GM12878 (cell line): Measurements from ENCODE around the gene TMEM140. TPM values are rescaled to one million over a fixed set of nuclear protein-coding genes. Genes with fewer than 3 reads are reported as not detected.
A peak's percentile ranks its signal among the peaks of the same experiment; 100 is the strongest.

Source experiments
- ATAC-seq: fragments of 200-7000 bp; cut with Tn5 transposase; 3 replicates; pipeline ENCODE4 v1.9.1; 2020; ENCODE audit warnings: mild to moderate bottlenecking, moderate library complexity
- BruUV-seq: library from RNA; stranded (reverse); fragments of 400-500 nt; replicated peaks from 2 replicates; lab custom pipeline; 2021; lab: Mats Ljungman, UMichigan
- CTCF ChIA-PET: fragments of 300-600 bp; sonication (Branson Sonifier 250); formaldehyde crosslinking; extraction: SDS; loops from one replicate; lab custom pipeline; 2021; ENCODE audit warnings: inconsistent platforms; lab: Yijun Ruan, JAX
- POLR2A ChIA-PET: fragments of 350-600 bp; formaldehyde crosslinking; extraction: SDS; loops from one replicate; lab custom pipeline; 2021; ENCODE audit warnings: inconsistent platforms; lab: Charles Lee
- RAD21 ChIA-PET: fragments of 300-600 bp; sonication (Branson Sonifier 250); formaldehyde crosslinking; loops from one replicate; lab custom pipeline; 2023; ENCODE audit warnings: antibody characterized with exemption; ENCODE audit not compliant: unreplicated experiment; lab: Charles Lee
- SMC1A ChIA-PET: fragments of 300-600 bp; sonication (Branson Sonifier 250); formaldehyde crosslinking; loops from one replicate; lab custom pipeline; 2023; ENCODE audit not compliant: unreplicated experiment, uncharacterized antibody; lab: Charles Lee
- DNase-seq: peaks from one replicate; pipeline ENCODE4 v3.0.0-alpha.2; 2011; ENCODE audit warnings: low read depth, low spot score
- FAIRE-seq: peaks from 3 replicates; lab custom pipeline; 2011; peaks lifted over from hg19 to GRCh38; lab: Jason Lieb, UNC
- H2AFZ ChIP-seq: 2 replicates; pipeline ENCODE4 v1.6.0; 2011; ENCODE audit warnings: low read depth, low read length, control low read depth; ENCODE audit not compliant: control insufficient read depth
- H3K27ac ChIP-seq: 2 replicates; pipeline ENCODE4 v1.5.1; 2011; ENCODE audit warnings: control low read depth; ENCODE audit not compliant: control insufficient read depth, insufficient read depth
- H3K27me3 ChIP-seq, 2 experiments: replicated peaks in 1 of 2; 2 replicates each; pipeline versions ENCODE4 v1.6.0 to v1.6.1; 2011; ENCODE audit warnings: low read length in 1 of 2; ENCODE audit not compliant: control insufficient read depth in 2 of 2, insufficient read depth in 2 of 2
- H3K36me3 ChIP-seq, 2 experiments: 2 replicates each; pipeline ENCODE4 v1.5.1; 2011; ENCODE audit warnings: low read length in 1 of 2; ENCODE audit not compliant: control insufficient read depth in 2 of 2, insufficient read depth in 2 of 2
- H3K4me1 ChIP-seq: 2 replicates; pipeline ENCODE4 v1.6.1; 2011; ENCODE audit warnings: mild to moderate bottlenecking, low read length, moderate library complexity, mixed read lengths; ENCODE audit not compliant: control insufficient read depth, insufficient read depth
- H3K4me2 ChIP-seq: 2 replicates; pipeline ENCODE4 v1.6.0; 2011; ENCODE audit warnings: control low read depth; ENCODE audit not compliant: control insufficient read depth, insufficient read depth
- H3K4me3 ChIP-seq: fragments of 200-600 bp; sonication (generic); 2 replicates; pipeline ENCODE4 v1.5.1; 2016
- H3K79me2 ChIP-seq: 2 replicates; pipeline ENCODE4 v1.6.0; 2011; ENCODE audit warnings: low read length; ENCODE audit not compliant: control insufficient read depth, insufficient read depth
- H3K9ac ChIP-seq: 2 replicates; pipeline ENCODE4 v1.8.0; 2011; ENCODE audit warnings: low read length, control low read depth, mixed read lengths; ENCODE audit not compliant: control insufficient read depth, insufficient read depth
- H3K9me3 ChIP-seq: replicated peaks from 3 replicates; pipeline ENCODE4 v1.5.1; 2011; ENCODE audit warnings: mild to moderate bottlenecking, low read length; ENCODE audit not compliant: control insufficient read depth, insufficient read depth
- H4K20me1 ChIP-seq: 2 replicates; pipeline ENCODE4 v1.6.0; 2011; ENCODE audit not compliant: control insufficient read depth, insufficient read depth
- NFYA ChIP-seq: IDR thresholded peaks from 2 replicates; pipeline ENCODE4 v1.6.1; 2011; ENCODE audit warnings: low read depth, mild to moderate bottlenecking, low read length, improper control_type of control experiment, borderline replicate concordance
- WGBS: methylation state at CpG from one replicate; pipeline ENCODE4 v1.1.6; 2016; ENCODE audit warnings: low lambda C conversion rate; ENCODE audit not compliant: insufficient replicate concordance, insufficient coverage; ENCODE audit errors: missing lambda C conversion rate; 5-methylcytosine and 5-hydroxymethylcytosine counted together
- in situ Hi-C: fragments of 300-500 bp; cut with MboI; formaldehyde crosslinking; loops from 9 replicates; pipeline ENCODE4 v1.14.3; 2018; ENCODE audit warnings: mixed read lengths
- intact Hi-C: fragments of 100-400 bp; cut with micrococcal nuclease; formaldehyde crosslinking; loops from one replicate; pipeline ENCODE4 v1.14.2; 2022; ENCODE audit not compliant: unreplicated experiment
- polyA plus RNA-seq, 11 experiments: library from polyadenylated mRNA; depleted of rRNA in 4 of 11; unstranded in 6 of 11; stranded (reverse) in 5 of 11; fragments of >200 nt; fragmentation: Nextera tagmentation in 4 of 11; fragmentation: Illumina TruSeq in 1 of 11; extraction: Ambion mirVana in 4 of 11; extraction: Trizol in 1 of 11; gene quantifications; 1 replicate in 1 of 11; 2 replicates in 10 of 11; pipeline versions ENCODE4 v1.2.1 to v1.2.3, GENCODE V29; 2011 to 2016; ENCODE audit warnings: inconsistent platforms in 2 of 11, missing spikeins in 2 of 11, low read depth in 1 of 11
- total RNA-seq, 4 experiments: library from RNA; depleted of rRNA in 3 of 4; stranded (reverse); fragments of >200 nt in 3 of 4; fragmentation: Illumina TruSeq in 1 of 4; extraction: Trizol in 1 of 4; gene quantifications; 2 replicates each; pipeline versions ENCODE4 v1.2.1 to v1.2.3, GENCODE V29; 2013 to 2021
- TF ChIP-seq, protein P1 (sequence below): IDR thresholded peaks from 2 replicates; pipeline ENCODE4 v1.6.1; 2011; ENCODE audit warnings: mild to moderate bottlenecking, low read depth, low read length, moderate library complexity; ENCODE audit not compliant: insufficient replicate concordance
- TF ChIP-seq, protein P2 (sequence below): fragments of 450-650 bp; IDR thresholded peaks from 2 replicates; pipeline ENCODE4 v1.6.1; 2017; ENCODE audit warnings: borderline replicate concordance

The TMEM140 gene
- total and polyA plus RNA-seq, 10 of the 15 experiments (the other 5 are each of a cell fraction or from before 2014, with no cell fraction given), result 0.85 to 20.7 (median 3.3) TPM

DNA sequence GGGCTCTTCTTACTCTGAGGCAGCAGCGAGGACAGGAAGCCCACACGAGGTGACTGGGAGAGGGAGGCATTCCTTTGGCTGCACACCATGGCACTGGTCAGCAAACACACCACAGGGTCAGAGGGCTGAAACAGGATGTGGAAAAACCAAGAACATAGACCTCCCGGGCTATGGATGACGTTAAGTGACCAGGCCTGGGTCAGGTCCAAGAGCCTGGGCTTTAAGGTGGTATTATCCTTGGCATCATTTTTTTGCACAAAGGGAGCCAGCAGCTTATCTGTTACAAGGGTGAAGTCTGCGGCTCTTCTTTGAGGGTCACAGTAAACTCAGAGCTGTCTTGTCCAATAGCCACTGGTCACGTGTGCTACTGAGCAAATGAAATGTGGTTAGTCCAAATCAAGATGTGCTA, 56.5 kb downstream of the TMEM140 start:
- Histone ChIP-seq H3K4me2 (peak overlapping the region; percentile 27; the same call in 1 of the 2 replicates), H3K36me3 (peaks cover 7 to 42% of the 10 kb centered on the region in 2 experiments; a peak in 3 of 4 replicates), H3K27ac (0 out of 2 replicates have a peak overlapping the region, but pooled peaks have one; percentile 37), H3K9ac (no peak overlapping the region), H3K27me3 (no peaks in the 10 kb centered on the region), H3K79me2 (peaks cover 64% of the 10 kb centered on the region), H4K20me1 (no peaks in the 10 kb centered on the region), H3K4me1 (peaks cover 40% of the 10 kb centered on the region), H3K9me3 (no peaks in the 10 kb centered on the region), H3K4me3 (no peak overlapping the region), H2AFZ (no peak overlapping the region)
- ChIA-PET RAD21 (interaction anchor here (0.7 to 11.2 kb wide), 4 partner anchors 15 to 131 kb away, joined by 3 to 230 read pairs (median 78); partner anchors contain the start of gene CYREN), SMC1A (interaction anchor here (0.7 to 10.8 kb wide), 9 partner anchors 10 to 217 kb away, joined by 3 to 251 read pairs (median 6); partner anchors contain the start of gene CYREN), CTCF (interaction anchor here (0.8 to 10.4 kb wide), 7 partner anchors 9 to 304 kb away, joined by 3 to 109 read pairs (median 4); partner anchors contain the start of gene CYREN), POLR2A (interaction anchor here (0.6 to 10.8 kb wide), 7 partner anchors 8 to 783 kb away, joined by 3 to 299 read pairs (median 5); partner anchors contain the start of gene CYREN)
- DNase-seq (no peak), FAIRE-seq (no peak), ATAC-seq (no peak)
- in situ Hi-C loops (no loop called here), intact Hi-C loops (no loop called here)
- TF ChIP-seq NFYA, result no peak
- TF ChIP-seq, protein P1, sequence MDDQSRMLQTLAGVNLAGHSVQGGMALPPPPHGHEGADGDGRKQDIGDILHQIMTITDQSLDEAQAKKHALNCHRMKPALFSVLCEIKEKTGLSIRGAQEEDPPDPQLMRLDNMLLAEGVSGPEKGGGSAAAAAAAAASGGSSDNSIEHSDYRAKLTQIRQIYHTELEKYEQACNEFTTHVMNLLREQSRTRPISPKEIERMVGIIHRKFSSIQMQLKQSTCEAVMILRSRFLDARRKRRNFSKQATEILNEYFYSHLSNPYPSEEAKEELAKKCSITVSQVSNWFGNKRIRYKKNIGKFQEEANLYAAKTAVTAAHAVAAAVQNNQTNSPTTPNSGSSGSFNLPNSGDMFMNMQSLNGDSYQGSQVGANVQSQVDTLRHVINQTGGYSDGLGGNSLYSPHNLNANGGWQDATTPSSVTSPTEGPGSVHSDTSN, result no peak
- TF ChIP-seq, protein P2, sequence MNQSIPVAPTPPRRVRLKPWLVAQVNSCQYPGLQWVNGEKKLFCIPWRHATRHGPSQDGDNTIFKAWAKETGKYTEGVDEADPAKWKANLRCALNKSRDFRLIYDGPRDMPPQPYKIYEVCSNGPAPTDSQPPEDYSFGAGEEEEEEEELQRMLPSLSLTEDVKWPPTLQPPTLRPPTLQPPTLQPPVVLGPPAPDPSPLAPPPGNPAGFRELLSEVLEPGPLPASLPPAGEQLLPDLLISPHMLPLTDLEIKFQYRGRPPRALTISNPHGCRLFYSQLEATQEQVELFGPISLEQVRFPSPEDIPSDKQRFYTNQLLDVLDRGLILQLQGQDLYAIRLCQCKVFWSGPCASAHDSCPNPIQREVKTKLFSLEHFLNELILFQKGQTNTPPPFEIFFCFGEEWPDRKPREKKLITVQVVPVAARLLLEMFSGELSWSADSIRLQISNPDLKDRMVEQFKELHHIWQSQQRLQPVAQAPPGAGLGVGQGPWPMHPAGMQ, result no peak
- BruUV-seq, result no TSS peak
- 97% methylated on average over 6 of the region's 6 CpGs for WGBS
